Calu3 (cell line): ENCODE data around the gene PSMA5. TPM values are rescaled to one million over a fixed set of nuclear protein-coding genes. Genes with fewer than 3 reads are reported as not detected.
A peak's percentile ranks its signal among the peaks of the same experiment; 100 is the strongest.

Experiments used
- BruUV-seq: library from RNA; stranded (reverse); fragments of 400-500 nt; replicated peaks from 2 replicates; lab custom pipeline; 2021; lab: Mats Ljungman, UMichigan
- CTCF ChIA-PET: fragments of 300-600 bp; sonication (Branson Sonifier 250); formaldehyde crosslinking; loops from one replicate; lab custom pipeline; 2022; ENCODE audit warnings: antibody characterized with exemption; lab: Charles Lee
- DNase-seq: peaks from one replicate; pipeline ENCODE4 v3.0.0; 2022
- H3K27ac Mint-ChIP-seq: one replicate; pipeline ENCODE4 v1.8.0; 2022; ENCODE audit warnings: mixed read lengths; ENCODE audit not compliant: unreplicated experiment
- H3K27me3 Mint-ChIP-seq: one replicate; pipeline ENCODE4 v1.8.0; 2022; ENCODE audit warnings: mixed read lengths; ENCODE audit not compliant: unreplicated experiment
- H3K36me3 Mint-ChIP-seq: one replicate; pipeline ENCODE4 v1.8.0; 2022; ENCODE audit warnings: mild to moderate bottlenecking, moderate library complexity, mixed read lengths; ENCODE audit not compliant: insufficient read depth, unreplicated experiment
- H3K4me1 Mint-ChIP-seq: one replicate; pipeline ENCODE4 v1.8.0; 2022; ENCODE audit warnings: mild to moderate bottlenecking, low read depth, mixed read lengths; ENCODE audit not compliant: unreplicated experiment
- H3K4me3 Mint-ChIP-seq: one replicate; pipeline ENCODE4 v1.8.0; 2022; ENCODE audit warnings: mild to moderate bottlenecking, low read depth, moderate library complexity, mixed read lengths; ENCODE audit not compliant: unreplicated experiment
- H3K9me3 Mint-ChIP-seq: one replicate; pipeline ENCODE4 v1.8.0; 2022; ENCODE audit warnings: low read depth, mixed read lengths; ENCODE audit not compliant: unreplicated experiment
- CTCF ChIP-seq: fragments of 200-600 bp; IDR thresholded peaks from one replicate; pipeline ENCODE4 v1.8.0; 2022; ENCODE audit warnings: antibody characterized with exemption; ENCODE audit not compliant: unreplicated experiment
- intact Hi-C: fragments of 100-400 bp; cut with micrococcal nuclease; formaldehyde crosslinking; loops from one replicate; pipeline ENCODE4 v1.10.0; 2022; ENCODE audit not compliant: unreplicated experiment
- total RNA-seq: library from RNA; stranded (reverse); gene quantifications from 2 replicates; pipeline ENCODE4 v1.2.3, GENCODE V29; 2022

The PSMA5 gene
- total RNA-seq, 1 experiment from 2014 or later, result 121 TPM

GRCh38 chr1:109432336-109432735 is 6.1 kb upstream of the PSMA5 start:
- H3K27ac Mint-ChIP-seq, result no peak overlapping the region
- TF ChIP-seq CTCF, result no peak

GRCh38 chr1:109427171-109427467 is 871 bp upstream of the PSMA5 start:
- intact Hi-C loops, result loop anchor here (2.0 to 5.0 kb wide), 3 partner anchors 35 to 106 kb away; no protein-coding TSS in a partner anchor
- CTCF ChIA-PET, result interaction anchor here (0.6 to 0.9 kb wide), 2 partner anchors 43 to 63 kb away, joined by 3 to 4 read pairs; no protein-coding TSS in a partner anchor
- H3K4me1 Mint-ChIP-seq, result peaks cover 18% of the 10 kb centered on the region
- BruUV-seq, result TSS peak; percentile 60
- peaks cover 38% of the 10 kb centered on the region for H3K36me3 Mint-ChIP-seq
- no peak for TF ChIP-seq CTCF
- H3K27ac Mint-ChIP-seq, result peak overlapping the region; percentile 89
- no peak for DNase-seq
- H3K27me3 Mint-ChIP-seq, result no peaks in the 10 kb centered on the region
- peak overlapping the region; percentile 89 for H3K4me3 Mint-ChIP-seq
- no peaks in the 10 kb centered on the region for H3K9me3 Mint-ChIP-seq

More at GRCh38 chr1:109432336-109432735, 6.1 kb upstream of the PSMA5 start:
- intact Hi-C loops, result no loop called here
- DNase-seq, result no peak
- Mint-ChIP-seq H3K9me3 (peaks cover 2% of the 10 kb centered on the region), H3K4me1 (no peaks in the 10 kb centered on the region), H3K36me3 (peaks cover 1% of the 10 kb centered on the region), H3K27me3 (no peaks in the 10 kb centered on the region), H3K4me3 (no peak overlapping the region)
- CTCF ChIA-PET, result no interaction called here
- no TSS peak for BruUV-seq

- CTCF ChIA-PET, result interaction anchor here (0.6 to 0.9 kb wide), 3 partner anchors 58 to 1077 kb away, joined by 3 read pairs; partner anchors contain the start of gene ATXN7L2
- TSS peak; percentile 83 for BruUV-seq
- peak overlapping the region; percentile 89 for H3K4me3 Mint-ChIP-seq
- intact Hi-C loops, result loop anchor here (2.0 to 5.0 kb wide), 3 partner anchors 37 to 107 kb away; no protein-coding TSS in a partner anchor
- peaks cover 22% of the 10 kb centered on the region for H3K4me1 Mint-ChIP-seq
- peaks cover 48% of the 10 kb centered on the region for H3K36me3 Mint-ChIP-seq
- no peak for TF ChIP-seq CTCF
- H3K27me3 Mint-ChIP-seq, result no peaks in the 10 kb centered on the region
- peak; percentile 57 for DNase-seq
- no peaks in the 10 kb centered on the region for H3K9me3 Mint-ChIP-seq
- H3K27ac Mint-ChIP-seq, result peak overlapping the region; percentile 89
Observed at GRCh38 chr1:109425391-109426280, 612 bp downstream of the PSMA5 start.

- H3K27ac Mint-ChIP-seq, result peak overlapping the region; percentile 4
- no peaks in the 10 kb centered on the region for H3K9me3 Mint-ChIP-seq
- peaks cover 22% of the 10 kb centered on the region for H3K4me1 Mint-ChIP-seq
- intact Hi-C loops, result no loop called here
- no TSS peak for BruUV-seq
- H3K27me3 Mint-ChIP-seq, result no peaks in the 10 kb centered on the region
- H3K36me3 Mint-ChIP-seq, result peaks cover 64% of the 10 kb centered on the region
- no peak for TF ChIP-seq CTCF
- CTCF ChIA-PET, result no interaction called here
- DNase-seq, result no peak
- H3K4me3 Mint-ChIP-seq, result peak overlapping the region; percentile 89
Observed at GRCh38 chr1:109423498-109423897, 2.8 kb downstream of the PSMA5 start.
